HEK293 (cell line): ENCODE data around the gene RBM34.

ENCODE experiments used
- CTCF ChIA-PET: fragments of 350-600 bp; formaldehyde crosslinking; extraction: SDS; loops from one replicate; lab custom pipeline; 2021; ENCODE audit warnings: antibody characterized with exemption; lab: Yijun Ruan, JAX
- POLR2A ChIA-PET: fragments of 300-600 bp; formaldehyde crosslinking; extraction: SDS; loops from one replicate; lab custom pipeline; 2020; ENCODE audit warnings: antibody characterized with exemption, inconsistent platforms; lab: Yijun Ruan, JAX
- H3K27ac ChIP-seq: fragments of 200-500 bp; sonication (Bioruptor generic); 2 replicates; pipeline ENCODE4 v1.5.1; 2014; ENCODE audit warnings: low read depth, low read length, control low read depth, inconsistent platforms; ENCODE audit errors: extremely low read depth
- H3K36me3 ChIP-seq, 2 experiments: fragments of 200-500 bp in 1 of 2; sonication (Bioruptor generic) in 1 of 2; 1 replicate in 1 of 2; 2 replicates in 1 of 2; pipeline ENCODE4 v1.5.1; 2014 to 2017; ENCODE audit warnings: inconsistent platforms in 2 of 2, low read length in 2 of 2; ENCODE audit not compliant: control insufficient read depth in 2 of 2, insufficient read depth in 1 of 2
- H3K4me1 ChIP-seq: fragments of 200-500 bp; sonication (Bioruptor generic); 2 replicates; pipeline ENCODE4 v1.5.1; 2014; ENCODE audit warnings: mild to moderate bottlenecking, low read length, inconsistent platforms; ENCODE audit not compliant: control insufficient read depth, insufficient read depth
- H3K4me3 ChIP-seq: 2 replicates; pipeline ENCODE4 v1.5.1; 2011; ENCODE audit warnings: low read depth, mild to moderate bottlenecking, control low read depth, low read length, moderate library complexity
- H3K9me3 ChIP-seq: fragments of 200-500 bp; sonication (Bioruptor generic); 2 replicates; pipeline ENCODE4 v1.5.1; 2014; ENCODE audit warnings: low read depth, low read length, inconsistent platforms; ENCODE audit not compliant: control insufficient read depth, insufficient read depth
- AEBP2 ChIP-seq: fragments of 450-650 bp; formaldehyde crosslinking; IDR thresholded peaks from 2 replicates; pipeline ENCODE4 v1.5.1; 2016; ENCODE audit warnings: missing biosample characterization, missing genetic modification characterization, borderline replicate concordance
- FEZF1 ChIP-seq: fragments of 450-650 bp; formaldehyde crosslinking; IDR thresholded peaks from 2 replicates; pipeline ENCODE4 v1.5.1; 2016; ENCODE audit warnings: missing biosample characterization, missing genetic modification characterization
- IKZF3 ChIP-seq: fragments of 450-650 bp; IDR thresholded peaks from 2 replicates; pipeline ENCODE4 v1.5.0; 2018; ENCODE audit warnings: missing biosample characterization, mild to moderate bottlenecking, missing genetic modification characterization, moderate library complexity
- KLF9 ChIP-seq: fragments of 450-650 bp; formaldehyde crosslinking; IDR thresholded peaks from 2 replicates; pipeline ENCODE4 v1.5.1; 2016; ENCODE audit warnings: missing biosample characterization, missing genetic modification characterization, low read depth
- PRDM4 ChIP-seq: fragments of 450-650 bp; formaldehyde crosslinking; IDR thresholded peaks from 2 replicates; pipeline ENCODE4 v1.5.1; 2017; ENCODE audit warnings: missing biosample characterization, missing genetic modification characterization
- ZBTB17 ChIP-seq: fragments of 450-650 bp; formaldehyde crosslinking; IDR thresholded peaks from 2 replicates; pipeline ENCODE4 v1.5.1; 2016; ENCODE audit warnings: missing biosample characterization, missing genetic modification characterization
- ZEB2 ChIP-seq: fragments of 450-650 bp; formaldehyde crosslinking; IDR thresholded peaks from 2 replicates; pipeline ENCODE4 v1.5.1; 2016; ENCODE audit warnings: missing biosample characterization, missing genetic modification characterization
- ZFP69B ChIP-seq: fragments of 450-650 bp; formaldehyde crosslinking; IDR thresholded peaks from 2 replicates; pipeline ENCODE4 v1.5.1; 2016; ENCODE audit warnings: missing biosample characterization, missing genetic modification characterization
- ZNF18 ChIP-seq: fragments of 450-650 bp; formaldehyde crosslinking; IDR thresholded peaks from 2 replicates; pipeline ENCODE4 v1.5.1; 2016; ENCODE audit warnings: missing biosample characterization, missing genetic modification characterization
- ZNF529 ChIP-seq: fragments of 450-650 bp; formaldehyde crosslinking; IDR thresholded peaks from 2 replicates; pipeline ENCODE4 v1.5.1; 2017; ENCODE audit warnings: missing genetic modification characterization, missing biosample characterization; ENCODE audit not compliant: insufficient replicate concordance
- ZNF558 ChIP-seq: fragments of 450-650 bp; formaldehyde crosslinking; IDR thresholded peaks from 2 replicates; pipeline ENCODE4 v1.5.1; 2016; ENCODE audit warnings: missing biosample characterization, missing genetic modification characterization
- ZNF621 ChIP-seq: fragments of 450-650 bp; formaldehyde crosslinking; IDR thresholded peaks from 2 replicates; pipeline ENCODE4 v1.5.1; 2017; ENCODE audit warnings: missing biosample characterization, missing genetic modification characterization
- ZNF658 ChIP-seq: fragments of 450-650 bp; formaldehyde crosslinking; IDR thresholded peaks from 2 replicates; pipeline ENCODE4; 2016; ENCODE audit warnings: missing biosample characterization, missing genetic modification characterization
- ZNF677 ChIP-seq: fragments of 450-650 bp; IDR thresholded peaks from 2 replicates; pipeline ENCODE4 v1.5.0; 2018; ENCODE audit warnings: missing biosample characterization, mild to moderate bottlenecking, missing genetic modification characterization, moderate library complexity
- ZNF837 ChIP-seq: fragments of 450-650 bp; formaldehyde crosslinking; IDR thresholded peaks from 2 replicates; pipeline ENCODE4 v1.5.1; 2016; ENCODE audit warnings: missing biosample characterization, missing genetic modification characterization

Gene RBM34

GRCh38 chr1:235122348-235122747 lies 38.7 kb downstream of the RBM34 start:
- Histone ChIP-seq H3K4me1 (peaks cover 6% of the 10 kb centered on the region), H3K36me3 (peaks cover 68 to 88% of the 10 kb centered on the region in 2 experiments)
- POLR2A ChIA-PET, result interaction anchor here (0.5 to 0.9 kb wide), 3 partner anchors 10 to 399 kb away, joined by 3 to 11 read pairs (median 4); no protein-coding TSS in a partner anchor

GRCh38 chr1:235113183-235113917 lies 47.7 kb downstream of the RBM34 start:
- H3K4me3 ChIP-seq, result no peak overlapping the region
- TF ChIP-seq ZBTB17 (tag by site-specific recombination), result peak; percentile 60
- TF ChIP-seq IKZF3 (tag by site-specific recombination), result 0 out of 2 replicates have a peak, but pooled peaks have one; percentile 24
- no peak for TF ChIP-seq ZNF658 (tag by site-specific recombination)
- H3K9me3 ChIP-seq, result no peaks in the 10 kb centered on the region
- ChIA-PET CTCF (interaction anchor here (0.6 to 1.8 kb wide), 5 partner anchors 9 to 488 kb away, joined by 3 to 8 read pairs (median 4); no protein-coding TSS in a partner anchor), POLR2A (interaction anchor here (0.7 to 1.3 kb wide), 2 partner anchors 9 to 15 kb away, joined by 3 read pairs; partner anchors contain the start of gene TOMM20)
- no peaks in the 10 kb centered on the region for H3K4me1 ChIP-seq
- no peak overlapping the region for H3K27ac ChIP-seq
- peaks cover 90 to 95% of the 10 kb centered on the region in 2 experiments for H3K36me3 ChIP-seq

More at GRCh38 chr1:235122348-235122747, 38.7 kb downstream of the RBM34 start:
- Histone ChIP-seq H3K4me3 (no peak overlapping the region), H3K9me3 (no peaks in the 10 kb centered on the region), H3K27ac (no peak overlapping the region)
- CTCF ChIA-PET, result interaction anchor here (0.7 to 1.6 kb wide), 5 partner anchors 9 to 1331 kb away, joined by 3 to 5 read pairs (median 4); no protein-coding TSS in a partner anchor
- TF ChIP-seq ZNF677 (tag by site-specific recombination) (no peak), ZNF837 (tag by site-specific recombination) (no peak), PRDM4 (no peak), ZNF18 (tag by site-specific recombination) (no peak)

GRCh38 chr1:235112297-235113182 lies 48.5 kb downstream of the RBM34 start:
- H3K36me3 ChIP-seq, result peaks cover 87 to 95% of the 10 kb centered on the region in 2 experiments
- H3K27ac ChIP-seq, result no peak overlapping the region
- ChIA-PET POLR2A (interaction anchor here (1.1 kb wide), 1 partner anchor 10 kb away, joined by 3 read pairs; no protein-coding TSS in a partner anchor), CTCF (interaction anchor here (0.6 to 1.8 kb wide), 4 partner anchors 8 to 489 kb away, joined by 3 to 8 read pairs (median 4); no protein-coding TSS in a partner anchor)
- no peaks in the 10 kb centered on the region for H3K4me1 ChIP-seq
- H3K4me3 ChIP-seq, result no peak overlapping the region
- no peaks in the 10 kb centered on the region for H3K9me3 ChIP-seq
- TF ChIP-seq ZFP69B (tag by site-specific recombination) (0 out of 2 replicates have a peak, but pooled peaks have one; percentile 20), ZEB2 (peak; percentile 65; the same call in 1 of the 2 replicates), KLF9 (tag by site-specific recombination) (no peak), ZNF529 (tag by site-specific recombination) (no peak), IKZF3 (tag by site-specific recombination) (peak; percentile 54; the same call in 1 of the 2 replicates), FEZF1 (tag by site-specific recombination) (no peak), ZBTB17 (tag by site-specific recombination) (peak; percentile 82), ZNF558 (peak; percentile 42; the same call in 1 of the 2 replicates), ZNF621 (tag by site-specific recombination) (no peak), AEBP2 (tag by site-specific recombination) (no peak)
